ENCODE data around the gene PDE7B. TPM values are rescaled to one million over a fixed set of nuclear protein-coding genes. Genes with fewer than 3 reads are reported as not detected.

PDE7B gene
- polyA plus RNA-seq, 1 of the 3 experiments (the other 2 are of a cell fraction): 1.9 TPM

GRCh38 chr6:135990855-135991464 is 139.5 kb downstream of the PDE7B start:
- Histone ChIP-seq H4K20me1 (ENCODE audit: insufficient read depth) (no peaks in the 10 kb centered on the region), H3K4me1 (ENCODE audit: control insufficient read depth in 1 of 2, insufficient read depth in 2 of 2, low read depth in 1 of 2, low read length in 1 of 2) (peaks cover 0 to 9% of the 10 kb centered on the region in 2 experiments; a peak in 2 of 4 replicates), H3K9me3 (no peaks in the 10 kb centered on the region), H3K4me2 (no peak overlapping the region), H3K36me3 (replicated peaks in 1 of 2; ENCODE audit: control insufficient read depth in 1 of 2, insufficient read depth in 2 of 2, low read length in 1 of 2) (no peaks in the 10 kb centered on the region), H3K79me2 (ENCODE audit: insufficient read depth) (no peaks in the 10 kb centered on the region; the same call in 1 of the 2 replicates), H3F3A (replicated peaks; ENCODE audit: insufficient read depth) (peaks cover 16% of the 10 kb centered on the region), H3K4me3 (ENCODE audit: low read depth in 2 of 2, low read length in 1 of 2) (no peak overlapping the region), H3K27me3 (ENCODE audit: insufficient read depth) (no peaks in the 10 kb centered on the region), H3K9ac (no peak overlapping the region), H3K9me2 (no peaks in the 10 kb centered on the region), H3K27ac (ENCODE audit: low read depth in 2 of 2, low read length in 1 of 2) (no peak overlapping the region), H2AFZ (ENCODE audit: low read depth) (no peak overlapping the region)
- ChIA-PET CTCF (no interaction called here), POLR2A (no interaction called here)
- no peak for TF ChIP-seq NFIC (IDR thresholded peaks at IDR 0.05; ENCODE audit: borderline replicate concordance)
- WGBS (ENCODE audit: low lambda C conversion rate): 85% methylated on average over 4 of the region's 4 CpGs
- no peak for DNase-seq

- no peak for TF ChIP-seq NFIC (IDR thresholded peaks at IDR 0.05; ENCODE audit: borderline replicate concordance)
- no peak for TF ChIP-seq RCOR1 (IDR thresholded peaks at IDR 0.05; ENCODE audit: low read length)
- TF ChIP-seq ELF1 (IDR thresholded peaks at IDR 0.05): no peak
- TF ChIP-seq TCF12 (IDR thresholded peaks at IDR 0.05): no peak
- TF ChIP-seq FOXJ3 (CRISPR knock-in tag; IDR thresholded peaks at IDR 0.05): no peak
- no peak for TF ChIP-seq MXI1 (IDR thresholded peaks at IDR 0.05; ENCODE audit: low read depth, low read length)
- TF ChIP-seq REST (IDR thresholded peaks at IDR 0.05; ENCODE audit: low read depth, low read length): no peak
- no peak for TF ChIP-seq MEF2A (IDR thresholded peaks at IDR 0.05; ENCODE audit: borderline replicate concordance, low read depth)
- no peak for TF ChIP-seq USF2 (IDR thresholded peaks at IDR 0.05; ENCODE audit: borderline replicate concordance, low read depth, low read length)
- TF ChIP-seq CTCF (IDR thresholded peaks at IDR 0.05): no peak
- no peak for TF ChIP-seq CHD2 (IDR thresholded peaks at IDR 0.05; ENCODE audit: low read length, partially characterized antibody)
- no peak for TF ChIP-seq FOXM1 (IDR thresholded peaks at IDR 0.05; ENCODE audit: low read depth)
- TF ChIP-seq RAD21 (IDR thresholded peaks at IDR 0.05; ENCODE audit: low read length): no peak
These were observed 141.2 kb downstream of the PDE7B start for GRCh38 chr6:135992739-135993138.

More at GRCh38 chr6:135992739-135993138, 141.2 kb downstream of the PDE7B start:
- H3K79me2 ChIP-seq (ENCODE audit: insufficient read depth): no peaks in the 10 kb centered on the region; the same call in 1 of the 2 replicates
- no peaks in the 10 kb centered on the region for H3K9me3 ChIP-seq
- H3K4me2 ChIP-seq: no peak overlapping the region
- H3K9me2 ChIP-seq: no peaks in the 10 kb centered on the region
- H3K27me3 ChIP-seq (ENCODE audit: insufficient read depth): no peaks in the 10 kb centered on the region
- H3K27ac ChIP-seq (ENCODE audit: low read depth in 2 of 2, low read length in 1 of 2): no peak overlapping the region
- no peak for DNase-seq
- no peak overlapping the region for H2AFZ ChIP-seq (ENCODE audit: low read depth)
- H4K20me1 ChIP-seq (ENCODE audit: insufficient read depth): no peaks in the 10 kb centered on the region
- POLR2A ChIA-PET: no interaction called here
- CTCF ChIA-PET: interaction anchor here (0.6 kb wide), 1 partner anchor 46 kb away, joined by 3 read pairs; no protein-coding TSS in a partner anchor
- no peak overlapping the region for H3K9ac ChIP-seq
- H3K36me3 ChIP-seq (replicated peaks in 1 of 2; ENCODE audit: control insufficient read depth in 1 of 2, insufficient read depth in 2 of 2, low read length in 1 of 2): no peaks in the 10 kb centered on the region
- no peak overlapping the region for H3K4me3 ChIP-seq (ENCODE audit: low read depth in 2 of 2, low read length in 1 of 2)
- peaks cover 16% of the 10 kb centered on the region for H3F3A ChIP-seq (replicated peaks; ENCODE audit: insufficient read depth)
- 74% methylated on average over 2 of the region's 2 CpGs for WGBS (ENCODE audit: low lambda C conversion rate)
- H3K4me1 ChIP-seq (ENCODE audit: control insufficient read depth in 1 of 2, insufficient read depth in 2 of 2, low read depth in 1 of 2, low read length in 1 of 2): peaks cover 0 to 9% of the 10 kb centered on the region in 2 experiments; a peak in 3 of 4 replicates

Data from SK-N-SH (cell line).